ENCODE measurements around the gene SERPINB6.
"Not testable (repeated sequence)": the region's sequence is repeated elsewhere in the genome, so short reads cannot be mapped to it uniquely, and the experiment has no call there.

GRCh38 chr6:2903411-2904185 lies 67.8 kb downstream of the SERPINB6 start:
- not testable (repeated sequence) for TF ChIP-seq CTCF, POLR2A (IDR thresholded peaks at IDR 0.05)

Data from lower leg skin (tissue), 3 donors.